Loucy (cell line): ENCODE data around the gene SIRPB2.

Experiments
- CTCF ChIP-seq: fragments of 200-600 bp; sonication (generic); conservative IDR thresholded peaks from 2 replicates; pipeline ENCODE4 v1.5.1; 2014; ENCODE audit warnings: mild to moderate bottlenecking, antibody characterized with exemption, low read length
- EZH2phosphoT487 ChIP-seq: fragments of 200-600 bp; IDR thresholded peaks from 2 replicates; pipeline ENCODE4 v1.6.1; 2018; ENCODE audit warnings: antibody characterized with exemption, mild to moderate bottlenecking, moderate library complexity, borderline replicate concordance

- TF ChIP-seq CTCF (no peak), EZH2phosphoT487 (no peak)
Measured at GRCh38 chr20:1489764-1490436, 1.3 kb downstream of the SIRPB2 start.
